ENCODE data around the gene SH2D3C.

DNA sequence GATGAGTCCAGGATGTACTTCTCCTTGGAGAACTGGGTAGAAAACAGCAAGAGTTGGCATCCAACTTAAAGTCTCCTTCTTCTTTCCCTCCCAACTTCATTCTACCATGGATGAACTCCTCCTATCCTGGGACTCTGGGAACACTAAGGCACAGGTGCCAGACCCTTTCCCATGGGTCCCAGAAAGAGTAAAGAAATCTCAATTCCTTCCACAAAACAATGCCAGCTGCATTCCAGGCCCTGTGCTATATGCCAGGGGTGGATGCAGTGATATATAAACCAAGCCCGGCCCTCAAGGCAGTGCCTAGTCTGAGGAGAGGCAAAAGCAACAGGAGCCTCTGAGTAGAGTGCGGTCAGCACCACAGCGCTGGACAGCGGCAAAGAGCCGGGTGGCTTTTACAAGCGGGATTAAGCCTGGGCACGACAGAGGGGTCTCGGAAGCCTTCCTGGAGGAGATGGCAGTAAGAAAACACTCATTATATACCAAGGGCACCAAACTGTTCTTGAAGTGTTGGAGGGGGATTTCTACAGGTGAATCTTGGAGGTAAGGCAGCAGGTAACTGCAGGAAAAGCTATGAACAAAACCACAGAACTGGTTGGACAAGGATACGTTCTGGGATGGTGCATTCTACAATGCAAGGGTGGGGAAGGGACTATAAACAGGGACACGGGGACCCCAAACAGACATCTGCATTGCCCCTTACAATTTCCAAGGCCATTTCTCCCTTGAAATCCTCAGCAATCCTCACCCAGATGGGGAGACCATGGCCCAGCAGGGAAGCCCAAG lies 27.0 kb downstream of the SH2D3C start:
- TF ChIP-seq, protein P1, sequence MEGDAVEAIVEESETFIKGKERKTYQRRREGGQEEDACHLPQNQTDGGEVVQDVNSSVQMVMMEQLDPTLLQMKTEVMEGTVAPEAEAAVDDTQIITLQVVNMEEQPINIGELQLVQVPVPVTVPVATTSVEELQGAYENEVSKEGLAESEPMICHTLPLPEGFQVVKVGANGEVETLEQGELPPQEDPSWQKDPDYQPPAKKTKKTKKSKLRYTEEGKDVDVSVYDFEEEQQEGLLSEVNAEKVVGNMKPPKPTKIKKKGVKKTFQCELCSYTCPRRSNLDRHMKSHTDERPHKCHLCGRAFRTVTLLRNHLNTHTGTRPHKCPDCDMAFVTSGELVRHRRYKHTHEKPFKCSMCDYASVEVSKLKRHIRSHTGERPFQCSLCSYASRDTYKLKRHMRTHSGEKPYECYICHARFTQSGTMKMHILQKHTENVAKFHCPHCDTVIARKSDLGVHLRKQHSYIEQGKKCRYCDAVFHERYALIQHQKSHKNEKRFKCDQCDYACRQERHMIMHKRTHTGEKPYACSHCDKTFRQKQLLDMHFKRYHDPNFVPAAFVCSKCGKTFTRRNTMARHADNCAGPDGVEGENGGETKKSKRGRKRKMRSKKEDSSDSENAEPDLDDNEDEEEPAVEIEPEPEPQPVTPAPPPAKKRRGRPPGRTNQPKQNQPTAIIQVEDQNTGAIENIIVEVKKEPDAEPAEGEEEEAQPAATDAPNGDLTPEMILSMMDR (IDR thresholded peaks at IDR 0.05 in 2 of 3, conservative IDR thresholded peaks at IDR 0.05 in 1 of 3; ENCODE audit: insufficient read depth in 2 of 3, low read depth in 1 of 3, low read length in 3 of 3): no peak
- TF ChIP-seq EZH2 (IDR thresholded peaks at IDR 0.05; ENCODE audit: borderline replicate concordance, low read depth, low read length) (no peak), SRF (CRISPR knock-in tag; IDR thresholded peaks at IDR 0.05) (no peak), KAT8 (IDR thresholded peaks at IDR 0.05; ENCODE audit: low read depth) (no peak), L3MBTL2 (IDR thresholded peaks at IDR 0.05) (no peak), POLR2AphosphoS5 (IDR thresholded peaks at IDR 0.05; ENCODE audit: control insufficient read depth, insufficient read depth, low read depth, low read length) (no peak), EP300 (IDR thresholded peaks at IDR 0.05; ENCODE audit: low read length) (no peak), YY1 (IDR thresholded peaks at IDR 0.05; ENCODE audit: borderline replicate concordance in 1 of 3, control insufficient read depth in 1 of 3, extremely low read depth in 1 of 3, insufficient read depth in 3 of 3, insufficient read length in 1 of 3, insufficient replicate concordance in 2 of 3, low read depth in 1 of 3, low read length in 2 of 3) (no peak), ZNF124 (CRISPR knock-in tag; IDR thresholded peaks at IDR 0.05) (no peak), SAFB (IDR thresholded peaks at IDR 0.05; ENCODE audit: borderline replicate concordance, low read depth, low read length) (no peak), CREB1 (IDR thresholded peaks at IDR 0.05) (no peak), CREB1 (CRISPR knock-in tag; IDR thresholded peaks at IDR 0.05) (no peak)
- TF ChIP-seq, protein P2, sequence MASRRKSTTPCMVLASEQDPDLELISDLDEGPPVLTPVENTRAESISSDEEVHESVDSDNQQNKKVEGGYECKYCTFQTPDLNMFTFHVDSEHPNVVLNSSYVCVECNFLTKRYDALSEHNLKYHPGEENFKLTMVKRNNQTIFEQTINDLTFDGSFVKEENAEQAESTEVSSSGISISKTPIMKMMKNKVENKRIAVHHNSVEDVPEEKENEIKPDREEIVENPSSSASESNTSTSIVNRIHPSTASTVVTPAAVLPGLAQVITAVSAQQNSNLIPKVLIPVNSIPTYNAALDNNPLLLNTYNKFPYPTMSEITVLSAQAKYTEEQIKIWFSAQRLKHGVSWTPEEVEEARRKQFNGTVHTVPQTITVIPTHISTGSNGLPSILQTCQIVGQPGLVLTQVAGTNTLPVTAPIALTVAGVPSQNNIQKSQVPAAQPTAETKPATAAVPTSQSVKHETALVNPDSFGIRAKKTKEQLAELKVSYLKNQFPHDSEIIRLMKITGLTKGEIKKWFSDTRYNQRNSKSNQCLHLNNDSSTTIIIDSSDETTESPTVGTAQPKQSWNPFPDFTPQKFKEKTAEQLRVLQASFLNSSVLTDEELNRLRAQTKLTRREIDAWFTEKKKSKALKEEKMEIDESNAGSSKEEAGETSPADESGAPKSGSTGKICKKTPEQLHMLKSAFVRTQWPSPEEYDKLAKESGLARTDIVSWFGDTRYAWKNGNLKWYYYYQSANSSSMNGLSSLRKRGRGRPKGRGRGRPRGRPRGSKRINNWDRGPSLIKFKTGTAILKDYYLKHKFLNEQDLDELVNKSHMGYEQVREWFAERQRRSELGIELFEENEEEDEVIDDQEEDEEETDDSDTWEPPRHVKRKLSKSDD (conservative IDR thresholded peaks at IDR 0.05; ENCODE audit: low read length): no peak

All from K562 (cell line).